Measurements from ENCODE around the gene WWOX. TPM values are rescaled to one million over a fixed set of nuclear protein-coding genes. Genes with fewer than 3 reads are reported as not detected.

Gene WWOX
- total and polyA plus RNA-seq, 2 of the 8 experiments (the other 6 are each of a cell fraction or from before 2014, with no cell fraction given), result 5.4 to 16.7 TPM

DNA sequence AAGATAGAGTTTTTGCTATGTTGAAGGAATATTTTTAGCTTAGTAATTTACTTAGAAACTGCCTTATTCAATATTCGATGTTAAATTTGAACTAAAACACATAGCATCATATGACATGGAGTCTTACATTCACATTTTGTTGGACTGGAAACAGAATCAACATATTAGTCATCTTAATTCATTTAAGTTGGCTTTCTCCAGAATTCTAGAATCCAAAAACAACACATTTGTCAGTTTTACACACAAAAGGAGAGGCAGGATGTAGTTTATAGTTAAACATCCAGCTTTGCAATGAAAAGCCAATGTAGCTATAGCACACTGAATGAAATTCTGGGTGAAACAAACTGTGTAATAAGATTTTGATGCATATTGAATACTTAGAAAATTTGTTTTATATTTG lies 43.3 kb downstream of the WWOX start (continued):
- no peak for TF ChIP-seq KDM1A (IDR thresholded peaks at IDR 0.05; ENCODE audit: borderline replicate concordance, low read length)
- no peak for TF ChIP-seq SIN3A (conservative IDR thresholded peaks at IDR 0.05 in 1 of 2, IDR thresholded peaks at IDR 0.05 in 1 of 2; ENCODE audit: low read depth in 1 of 2, low read length in 2 of 2)

All from H1 (cell line).